ENCODE data around the gene SLC4A3. TPM values are rescaled to one million over a fixed set of nuclear protein-coding genes. Genes with fewer than 3 reads are reported as not detected.

The SLC4A3 gene
- total RNA-seq, 1 donor from 2014 or later, result not detected

DNA sequence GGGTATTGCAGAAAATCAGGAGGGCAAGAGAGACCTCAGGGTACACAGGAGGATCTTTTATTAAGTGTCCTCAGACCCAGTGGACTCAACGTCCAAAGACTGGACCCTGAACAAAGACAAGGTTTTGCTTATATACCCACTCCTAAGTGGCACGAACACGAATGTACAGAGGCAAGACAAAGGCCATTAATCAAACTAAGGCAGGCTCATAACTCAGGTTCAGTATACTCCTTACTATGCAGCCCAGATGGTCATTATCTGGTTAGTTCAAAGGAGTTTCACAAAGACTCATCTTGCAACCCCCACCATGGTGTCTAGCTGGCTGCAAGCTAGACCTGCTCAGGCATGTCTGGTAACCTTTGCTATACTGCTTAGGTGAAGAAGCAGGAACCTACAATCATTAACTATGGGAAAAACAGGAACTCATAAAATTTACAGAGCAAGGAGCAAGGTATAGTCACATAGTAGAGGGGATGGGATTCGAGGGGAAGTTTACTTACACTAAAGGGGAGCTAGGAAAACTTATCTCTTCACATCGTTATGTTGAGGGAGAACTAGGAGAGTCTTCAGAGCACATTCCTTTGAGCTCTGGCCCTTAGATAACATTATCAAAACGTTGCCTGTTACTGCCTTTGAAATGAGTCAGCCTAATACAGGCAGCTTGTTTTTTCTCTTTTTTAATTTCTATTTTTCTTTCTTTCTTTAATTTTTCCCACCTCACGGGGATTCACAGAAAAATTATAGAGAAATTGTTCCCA, 33.9 kb downstream of the SLC4A3 start:
- no peak overlapping the region for H3K4me3 Mint-ChIP-seq
- H3K36me3 Mint-ChIP-seq (ENCODE audit: low read depth), result no peaks in the 10 kb centered on the region
- ChIA-PET POLR2A (no interaction called here), CTCF (no interaction called here)
- intact Hi-C loops (cut with micrococcal nuclease), result no loop called here
- peaks cover 22% of the 10 kb centered on the region for H3K27me3 Mint-ChIP-seq
- H3K27ac Mint-ChIP-seq, result no peak overlapping the region
- H3K9me3 Mint-ChIP-seq, result peaks cover 19% of the 10 kb centered on the region
- ATAC-seq (ENCODE audit: low read depth) (no peak), DNase-seq (no peak)
- no peaks in the 10 kb centered on the region for H3K4me1 Mint-ChIP-seq
- TF ChIP-seq, protein P1, sequence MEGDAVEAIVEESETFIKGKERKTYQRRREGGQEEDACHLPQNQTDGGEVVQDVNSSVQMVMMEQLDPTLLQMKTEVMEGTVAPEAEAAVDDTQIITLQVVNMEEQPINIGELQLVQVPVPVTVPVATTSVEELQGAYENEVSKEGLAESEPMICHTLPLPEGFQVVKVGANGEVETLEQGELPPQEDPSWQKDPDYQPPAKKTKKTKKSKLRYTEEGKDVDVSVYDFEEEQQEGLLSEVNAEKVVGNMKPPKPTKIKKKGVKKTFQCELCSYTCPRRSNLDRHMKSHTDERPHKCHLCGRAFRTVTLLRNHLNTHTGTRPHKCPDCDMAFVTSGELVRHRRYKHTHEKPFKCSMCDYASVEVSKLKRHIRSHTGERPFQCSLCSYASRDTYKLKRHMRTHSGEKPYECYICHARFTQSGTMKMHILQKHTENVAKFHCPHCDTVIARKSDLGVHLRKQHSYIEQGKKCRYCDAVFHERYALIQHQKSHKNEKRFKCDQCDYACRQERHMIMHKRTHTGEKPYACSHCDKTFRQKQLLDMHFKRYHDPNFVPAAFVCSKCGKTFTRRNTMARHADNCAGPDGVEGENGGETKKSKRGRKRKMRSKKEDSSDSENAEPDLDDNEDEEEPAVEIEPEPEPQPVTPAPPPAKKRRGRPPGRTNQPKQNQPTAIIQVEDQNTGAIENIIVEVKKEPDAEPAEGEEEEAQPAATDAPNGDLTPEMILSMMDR (IDR thresholded peaks at IDR 0.05), result no peak

DNA sequence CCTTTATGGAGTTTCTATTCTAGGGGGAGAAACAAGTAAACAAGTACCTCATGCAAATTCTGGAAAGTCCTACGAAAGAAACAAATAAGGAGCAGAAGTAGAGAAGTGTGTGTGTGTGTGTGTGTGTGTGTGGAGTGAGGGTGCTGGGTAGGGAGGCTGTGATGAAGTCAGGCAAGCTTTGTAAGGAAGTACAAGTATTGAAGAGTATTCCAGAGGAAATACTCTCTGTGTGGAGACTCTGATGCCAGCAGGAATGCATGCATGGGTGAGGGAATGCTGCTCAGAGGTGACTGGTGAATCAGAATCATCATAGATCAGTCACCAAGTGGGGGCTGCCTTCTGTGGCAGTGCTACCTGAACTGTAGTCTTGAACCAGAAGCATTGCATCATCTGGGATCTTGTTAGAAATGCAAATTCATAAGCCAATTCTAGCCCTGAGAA, 34.5 kb downstream of the SLC4A3 start:
- intact Hi-C loops (cut with micrococcal nuclease), result no loop called here
- Mint-ChIP-seq H3K4me3 (no peak overlapping the region), H3K9me3 (peaks cover 17% of the 10 kb centered on the region), H3K4me1 (no peaks in the 10 kb centered on the region), H3K27me3 (peaks cover 17% of the 10 kb centered on the region), H3K27ac (no peak overlapping the region), H3K36me3 (ENCODE audit: low read depth) (no peaks in the 10 kb centered on the region)
- ATAC-seq (ENCODE audit: low read depth) (no peak), DNase-seq (no peak)
- TF ChIP-seq, protein P1 (IDR thresholded peaks at IDR 0.05), result no peak
- ChIA-PET CTCF (no interaction called here), POLR2A (no interaction called here)

DNA sequence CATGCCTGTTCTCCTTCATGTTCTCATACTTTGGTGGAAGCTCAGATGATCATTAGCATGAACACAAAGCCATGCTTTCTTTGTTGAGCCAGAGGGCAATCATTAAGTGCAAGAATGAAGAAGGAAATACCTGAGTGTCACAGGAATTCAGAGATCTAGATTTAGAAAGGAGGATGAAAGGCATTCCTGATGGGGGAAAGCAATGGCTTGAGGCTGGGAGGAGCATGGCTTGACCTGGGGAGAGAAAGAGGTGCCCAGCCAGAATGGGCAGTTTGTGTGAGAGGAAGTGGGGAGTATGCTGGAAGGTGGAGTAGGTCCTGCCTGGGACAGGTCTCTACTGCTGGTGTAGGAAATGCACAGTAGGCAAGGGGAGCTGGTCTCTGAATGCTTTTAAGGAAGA, 35.1 kb downstream of the SLC4A3 start:
- Mint-ChIP-seq H3K36me3 (ENCODE audit: low read depth) (no peaks in the 10 kb centered on the region), H3K27me3 (peaks cover 17% of the 10 kb centered on the region), H3K27ac (no peak overlapping the region), H3K4me1 (no peaks in the 10 kb centered on the region), H3K4me3 (no peak overlapping the region), H3K9me3 (peaks cover 17% of the 10 kb centered on the region)
- ATAC-seq (ENCODE audit: low read depth) (no peak), DNase-seq (no peak)
- intact Hi-C loops (cut with micrococcal nuclease), result no loop called here
- TF ChIP-seq, protein P1 (IDR thresholded peaks at IDR 0.05), result no peak
- POLR2A ChIA-PET, result no interaction called here
- CTCF ChIA-PET, result no interaction called here

DNA sequence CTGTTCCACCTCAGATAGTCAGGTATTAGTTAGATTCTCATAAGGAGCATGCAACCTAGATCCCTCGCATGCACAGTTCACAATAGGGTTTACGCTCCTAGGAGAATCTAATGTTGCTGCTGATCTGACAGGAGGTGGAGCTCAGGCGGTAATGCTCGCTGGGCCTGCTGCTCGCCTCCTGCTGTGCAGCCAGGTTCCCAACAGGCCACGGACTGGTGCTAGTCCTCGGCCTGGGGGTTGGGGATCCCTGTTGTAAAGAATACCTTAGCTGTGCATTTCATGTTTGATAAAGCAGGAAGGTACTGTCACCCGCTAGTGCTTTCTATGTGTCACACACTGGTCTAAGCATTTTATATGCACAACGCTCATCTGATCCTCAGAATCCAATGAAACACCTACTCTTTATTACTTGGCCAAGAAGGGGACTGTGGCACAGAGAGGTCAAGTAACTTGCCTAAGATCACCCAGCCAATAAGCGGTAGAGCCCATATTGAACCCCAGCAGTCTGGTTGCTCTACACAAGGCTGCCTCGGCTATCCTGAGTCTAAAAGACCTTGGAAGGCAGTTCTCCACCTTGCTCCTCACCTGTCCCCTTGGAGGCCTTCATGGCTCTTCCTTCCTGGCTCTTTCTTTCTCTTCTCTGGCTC, 35.8 kb downstream of the SLC4A3 start:
- ATAC-seq (ENCODE audit: low read depth) (no peak), DNase-seq (no peak)
- Mint-ChIP-seq H3K4me3 (no peak overlapping the region), H3K9me3 (peaks cover 17% of the 10 kb centered on the region), H3K4me1 (no peaks in the 10 kb centered on the region), H3K27ac (no peak overlapping the region), H3K36me3 (ENCODE audit: low read depth) (no peaks in the 10 kb centered on the region), H3K27me3 (peaks cover 16% of the 10 kb centered on the region)
- ChIA-PET CTCF (no interaction called here), POLR2A (no interaction called here)
- intact Hi-C loops (cut with micrococcal nuclease), result no loop called here
- TF ChIP-seq, protein P1 (IDR thresholded peaks at IDR 0.05), result no peak

DNA sequence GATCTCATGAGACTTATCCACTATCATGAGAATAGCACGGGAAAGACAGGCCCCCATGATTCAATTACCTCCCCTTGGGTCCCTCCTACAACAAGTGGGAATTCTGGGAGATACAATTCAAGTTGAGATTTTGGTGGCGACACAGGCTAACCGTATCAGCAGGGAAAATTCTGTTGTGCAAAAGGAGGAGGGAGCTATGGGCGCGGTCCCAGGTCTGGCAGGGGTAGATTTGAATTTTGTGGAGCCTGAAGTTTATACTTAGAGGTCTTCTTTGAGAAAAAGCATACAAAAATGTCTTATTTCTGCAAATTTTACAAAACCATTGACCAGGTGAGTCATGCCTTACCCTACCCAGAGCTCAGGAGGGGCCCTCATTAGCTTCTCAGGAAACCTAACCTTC, 36.6 kb downstream of the SLC4A3 start:
- TF ChIP-seq, protein P1 (IDR thresholded peaks at IDR 0.05), result no peak
- CTCF ChIA-PET, result no interaction called here

More for the DNA sequence above, 36.6 kb downstream of the SLC4A3 start:
- Mint-ChIP-seq H3K36me3 (ENCODE audit: low read depth) (no peaks in the 10 kb centered on the region), H3K27ac (no peak overlapping the region), H3K27me3 (peaks cover 15% of the 10 kb centered on the region), H3K9me3 (peaks cover 17% of the 10 kb centered on the region), H3K4me3 (no peak overlapping the region), H3K4me1 (no peaks in the 10 kb centered on the region)
- POLR2A ChIA-PET, result no interaction called here
- intact Hi-C loops (cut with micrococcal nuclease), result no loop called here
- DNase-seq (no peak), ATAC-seq (ENCODE audit: low read depth) (no peak)
